ENCODE results near the gene FGD4.

Gene FGD4

DNA sequence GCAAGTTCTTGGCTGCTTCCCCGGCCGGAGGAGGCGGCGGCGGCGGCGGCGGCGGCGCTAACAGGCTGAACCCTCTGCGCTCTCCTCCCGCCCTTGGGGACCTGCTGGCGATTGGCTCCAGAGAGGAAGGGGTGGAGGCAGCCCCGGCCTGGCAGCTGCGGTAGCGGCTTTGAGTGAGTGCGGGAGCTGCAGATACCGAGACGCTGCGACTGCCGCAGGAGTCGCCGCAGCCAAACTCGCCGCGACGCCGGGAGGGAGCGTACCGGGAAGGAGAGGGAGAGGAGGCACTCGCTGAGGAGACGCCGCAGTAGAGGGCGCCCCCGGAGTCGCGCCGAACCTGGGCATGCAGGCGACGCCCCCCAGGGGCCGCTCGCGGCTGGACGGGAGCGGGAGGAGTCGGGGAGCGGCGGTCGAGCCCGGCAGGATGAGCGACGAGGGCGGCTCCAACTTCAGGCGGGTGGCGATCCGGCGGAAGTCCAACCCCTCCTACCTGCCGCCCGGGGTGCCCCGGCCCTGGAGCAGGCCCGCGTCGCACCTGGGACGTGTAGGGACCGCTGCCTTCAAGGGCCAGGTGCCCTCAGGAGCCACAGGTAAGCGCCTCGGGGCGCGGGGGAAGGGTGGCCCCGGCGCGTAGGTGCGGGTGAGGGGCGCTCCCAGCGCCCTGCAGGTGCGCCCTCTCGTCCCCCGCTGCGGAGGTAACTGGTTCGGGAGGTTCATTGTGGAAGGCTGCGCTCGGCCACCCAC is at the start of gene FGD4:
Gene FGD4 (plus strand): TSS at position 189 of the 744 bp plus-strand sequence.
- DNase-seq: peak; percentile 30

DNA sequence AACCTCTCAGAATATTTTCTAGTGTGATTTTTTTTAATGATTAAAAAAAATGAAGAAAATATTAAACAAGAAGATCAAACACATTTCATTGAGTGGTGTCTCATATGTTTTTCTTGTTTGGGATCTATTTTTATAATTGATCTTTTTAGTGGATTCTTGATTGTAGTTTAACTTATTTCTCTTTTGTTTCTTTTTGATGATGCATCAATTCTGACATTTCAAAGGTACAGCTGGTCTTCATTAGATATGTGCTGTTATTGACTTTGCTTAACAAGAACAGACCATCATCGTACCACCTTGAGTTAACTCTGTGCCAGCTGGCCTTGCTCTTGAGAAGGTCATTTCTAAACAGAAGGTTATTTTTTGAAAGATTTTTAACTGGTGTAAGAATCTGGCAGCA is 45.8 kb upstream of the FGD4 start:
- no peak for DNase-seq

DNA sequence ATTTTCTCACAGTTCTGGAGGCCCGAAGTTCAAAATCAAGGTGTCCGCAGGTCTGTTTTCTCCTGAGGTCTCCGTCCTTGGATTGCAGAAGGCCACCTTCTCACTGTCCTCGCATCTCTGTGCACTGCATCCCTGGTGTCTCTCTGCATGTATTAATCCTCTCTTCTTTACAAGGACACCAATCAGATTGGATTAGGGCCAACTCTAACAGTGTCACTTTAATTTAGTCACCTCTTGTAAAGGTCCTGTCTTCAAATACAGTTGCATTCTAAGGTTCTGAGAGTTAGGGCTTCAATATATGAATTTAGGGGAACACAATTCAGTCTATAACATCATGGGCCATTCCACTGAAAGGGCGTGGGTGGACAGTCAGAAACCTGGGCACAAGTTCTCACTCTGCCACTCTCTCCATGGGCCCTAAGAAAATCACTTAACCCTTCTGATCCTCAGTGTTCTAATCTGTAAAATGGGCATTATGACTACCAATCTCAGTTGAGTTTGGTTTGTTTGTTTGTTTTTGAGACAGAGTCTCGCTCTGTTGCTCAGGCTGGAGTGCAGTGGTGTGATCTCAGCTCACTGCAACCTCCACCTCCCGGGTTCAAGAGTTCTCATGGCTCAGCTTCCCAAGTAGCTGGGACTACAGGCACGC is 41.6 kb upstream of the FGD4 start:
- no peak for DNase-seq

- no peak for DNase-seq
These were observed 38.4 kb upstream of the FGD4 start for GRCh38 chr12:32360956-32361355.

DNA sequence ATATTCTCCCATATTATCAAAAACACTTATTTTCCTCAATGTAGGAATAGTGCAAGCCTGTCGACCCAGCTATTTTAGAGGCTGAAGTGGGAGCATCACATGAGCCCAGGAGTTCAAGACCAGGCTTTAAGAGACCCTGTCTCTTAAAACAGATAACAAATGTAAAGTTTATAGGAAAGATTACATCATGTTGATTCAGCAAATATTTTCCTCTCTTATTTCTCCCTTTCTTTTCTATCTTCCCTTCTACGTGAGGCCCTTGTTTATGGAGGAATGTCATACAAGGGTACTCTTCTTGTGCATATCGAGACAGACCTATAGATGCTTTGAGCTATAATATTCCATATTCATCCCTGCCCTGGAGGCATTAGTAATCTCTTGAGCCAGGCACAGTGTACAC is 36.5 kb upstream of the FGD4 start:
- no peak for DNase-seq

DNA sequence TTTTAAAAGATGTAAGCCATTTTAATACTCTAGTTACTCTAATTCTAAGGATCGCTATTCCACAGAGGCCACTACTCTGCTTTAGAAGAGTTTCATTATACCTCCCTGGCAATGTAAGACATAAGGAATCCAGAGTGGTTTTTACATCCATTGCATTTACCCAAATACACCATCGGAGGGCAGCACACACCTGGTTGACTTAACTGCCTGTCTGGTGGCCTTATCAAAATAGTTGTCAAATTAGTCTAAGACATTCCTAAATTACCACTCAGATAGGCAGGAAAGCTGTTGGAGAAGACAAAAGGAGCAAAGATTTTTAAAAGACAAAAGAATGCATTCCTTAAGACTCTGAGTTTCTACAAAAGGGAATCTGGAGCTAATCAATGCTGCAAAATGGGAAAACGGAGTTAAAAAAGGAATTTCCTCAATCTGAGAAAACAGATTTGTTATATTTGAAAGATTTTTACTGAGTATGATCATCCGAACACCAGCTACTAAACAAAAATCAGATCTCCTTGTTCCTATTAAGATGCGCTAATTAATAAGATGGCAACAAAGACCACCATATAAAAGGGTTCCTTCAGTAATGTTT is 33.8 kb upstream of the FGD4 start:
- peak; percentile 49 for DNase-seq

- no peak for DNase-seq
These were observed 32.6 kb upstream of the FGD4 start for GRCh38 chr12:32366714-32367113.

DNA sequence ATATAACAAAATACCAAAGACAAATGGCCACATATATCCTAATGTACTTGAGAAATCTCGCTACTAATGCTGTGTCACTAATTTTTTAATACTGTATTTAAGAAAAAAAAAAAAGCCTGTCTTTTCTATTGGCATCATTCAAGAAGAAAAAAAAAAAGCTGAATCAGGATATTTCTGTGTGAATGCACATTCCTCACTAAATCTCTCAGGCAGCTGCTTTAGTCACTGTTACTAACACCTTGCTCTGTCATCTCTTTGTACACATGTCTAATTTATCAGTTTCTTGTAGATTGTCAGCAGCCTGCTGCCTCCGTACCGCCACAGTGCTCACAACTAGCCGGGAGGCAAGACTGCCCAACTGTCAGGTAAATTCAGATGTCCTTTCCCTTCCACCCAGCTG is 32.0 kb upstream of the FGD4 start:
- no peak for DNase-seq

DNA sequence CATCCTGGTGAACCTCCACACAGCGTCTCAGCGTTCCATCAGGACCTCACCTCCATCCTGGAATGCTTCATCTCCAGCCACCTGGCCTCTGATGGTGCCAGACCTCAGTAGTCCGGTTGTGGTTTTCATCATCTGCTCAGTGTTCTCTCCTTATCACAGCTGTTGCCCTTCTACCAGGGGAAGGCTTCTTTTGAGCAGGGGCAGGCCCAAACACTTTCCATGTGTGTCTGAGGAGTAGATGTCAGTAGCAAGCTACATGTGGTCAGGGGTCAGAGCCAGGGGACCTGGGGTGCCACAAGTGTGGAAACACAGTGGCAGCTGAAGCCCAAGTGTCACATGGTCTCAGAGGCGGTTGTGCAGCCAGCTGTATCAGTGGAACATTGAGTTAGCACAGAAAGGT is 30.2 kb upstream of the FGD4 start:
- no peak for DNase-seq

DNA sequence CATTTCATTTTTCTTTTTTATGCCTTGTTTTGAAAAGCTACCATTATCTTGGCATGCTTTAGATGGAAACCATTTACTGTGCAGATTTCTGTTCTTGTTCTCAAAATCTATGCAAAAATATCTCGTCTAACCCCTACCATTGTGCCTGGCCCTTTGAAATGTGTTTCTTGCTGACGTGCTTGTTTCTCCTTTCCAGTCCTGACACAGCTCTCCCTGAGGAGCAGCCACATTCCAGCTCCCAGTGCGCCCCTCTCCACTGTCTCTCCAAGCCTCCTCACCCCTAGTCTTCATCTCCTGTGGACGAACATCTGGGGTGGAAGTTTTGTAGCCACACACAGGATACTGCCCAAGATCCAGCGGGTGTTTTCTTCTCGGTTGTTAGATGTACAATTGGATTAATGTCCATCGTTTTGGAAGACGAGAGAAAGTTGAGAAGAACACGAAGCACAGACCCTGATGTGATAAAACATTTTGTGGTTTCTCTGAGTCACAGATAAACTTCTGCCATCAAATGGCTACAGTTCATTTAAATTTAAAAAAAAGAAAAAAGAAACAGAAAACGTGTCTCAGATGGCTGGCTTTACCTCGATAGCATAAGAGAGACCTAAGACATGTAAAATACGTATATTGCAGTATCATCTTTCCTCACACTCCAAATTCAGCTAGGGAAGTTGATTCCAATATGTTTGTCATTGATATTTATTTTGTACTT is 21.9 kb upstream of the FGD4 start:
- DNase-seq: no peak

DNA sequence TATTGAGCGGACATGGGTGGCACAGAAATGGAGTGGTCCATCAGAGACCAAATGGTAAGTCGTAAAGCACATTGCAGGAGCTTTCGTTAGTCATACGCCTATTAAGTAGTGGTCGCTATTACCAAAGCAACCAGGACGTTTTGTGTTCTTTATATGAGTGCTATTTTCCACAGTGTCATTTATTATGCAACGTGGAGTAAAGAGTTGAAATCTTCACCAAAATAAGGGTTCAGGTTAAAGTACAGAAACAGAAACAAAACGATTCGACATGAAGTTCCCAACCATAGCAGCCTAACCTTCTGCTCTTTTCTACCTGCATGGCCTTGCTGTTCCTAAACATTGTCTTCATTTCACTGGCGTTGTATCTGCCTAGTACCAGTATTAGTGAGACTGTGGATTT is 20.1 kb upstream of the FGD4 start:
- DNase-seq: no peak

DNA sequence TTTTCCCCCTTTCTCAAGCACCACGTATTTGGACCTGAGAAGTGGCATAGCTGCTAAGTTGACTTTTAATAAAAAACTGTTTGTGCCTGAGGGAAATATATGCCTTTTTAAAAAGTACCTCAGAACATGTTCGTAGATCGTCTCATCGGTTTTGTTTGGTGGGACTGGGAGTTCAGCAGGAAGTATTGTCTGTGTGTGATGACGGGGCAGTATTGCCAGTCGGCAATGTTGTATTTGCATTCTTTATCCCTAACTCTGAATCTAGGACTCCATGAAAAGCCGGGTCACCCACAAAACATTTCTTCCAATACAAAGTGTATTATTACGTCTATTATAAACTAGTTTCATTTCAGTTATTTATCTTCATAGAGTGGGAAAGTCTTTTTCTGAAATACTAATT is 19.7 kb upstream of the FGD4 start:
- DNase-seq: no peak

- DNase-seq: no peak
These were observed 17.1 kb upstream of the FGD4 start for GRCh38 chr12:32382226-32382625.

DNA sequence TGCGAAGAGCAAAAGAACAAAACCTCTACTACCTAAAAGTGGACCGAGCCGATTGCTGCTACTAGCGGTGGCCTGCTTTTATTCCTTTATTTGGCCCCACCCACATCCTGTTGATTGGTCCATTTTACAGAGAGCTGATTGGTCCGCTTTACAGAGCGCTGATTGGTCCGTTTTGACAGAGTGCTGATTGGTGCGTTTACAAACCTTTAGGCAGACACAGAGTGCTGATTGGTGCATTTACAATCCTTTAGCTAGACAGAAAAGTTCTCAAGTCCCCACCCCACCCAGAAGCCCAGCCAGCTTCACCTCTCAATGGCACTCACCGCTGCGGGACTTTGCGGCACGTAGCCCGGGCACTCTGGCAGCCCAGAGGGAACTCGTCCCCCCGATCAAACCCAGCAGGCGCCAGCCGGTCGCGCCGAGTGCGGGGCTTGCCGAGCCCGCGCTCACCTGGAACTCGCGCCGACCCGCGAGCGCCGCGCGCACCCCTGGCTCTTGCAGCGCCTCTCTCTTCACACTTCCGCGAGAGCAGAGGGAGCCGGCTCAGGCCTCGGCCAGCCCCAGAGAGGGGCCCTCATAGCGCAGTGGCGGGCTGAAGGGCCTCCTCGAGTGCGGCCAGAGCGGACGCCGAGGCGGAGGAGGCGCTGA is 8.7 kb upstream of the FGD4 start:
- DNase-seq: no peak

GRCh38 chr12:32395026-32395425 is 4.3 kb upstream of the FGD4 start:
- DNase-seq: no peak

GRCh38 chr12:32397696-32398095 is 1.7 kb upstream of the FGD4 start:
- no peak for DNase-seq

DNA sequence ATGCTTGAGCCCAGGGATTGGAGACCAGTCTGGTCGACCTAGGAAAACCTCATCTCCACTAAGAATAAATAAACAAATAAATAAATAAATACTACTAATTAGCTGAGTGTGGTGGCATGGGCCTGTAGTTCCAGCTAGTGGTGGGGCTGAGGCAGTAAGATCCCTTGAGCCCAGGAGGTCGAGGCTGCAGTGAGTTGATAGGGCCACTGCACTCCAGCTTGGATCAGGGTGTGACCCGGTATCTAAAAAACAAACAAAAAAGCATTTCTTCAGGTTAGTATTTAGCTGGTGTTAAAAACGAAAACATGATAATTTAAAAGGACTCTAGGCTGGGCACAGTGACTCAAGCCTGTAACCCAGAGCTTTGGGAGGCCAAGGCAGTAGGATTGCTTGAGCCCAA is 1.2 kb upstream of the FGD4 start:
- DNase-seq: no peak

- no peak for DNase-seq
These were observed 465 bp upstream of the FGD4 start for GRCh38 chr12:32398816-32399369.

GRCh38 chr12:32400114-32400672 is 835 bp downstream of the FGD4 start:
- no peak for DNase-seq

GRCh38 chr12:32400866-32401265 is 1.5 kb downstream of the FGD4 start:
- DNase-seq: no peak

- no peak for DNase-seq
These were observed 2.8 kb downstream of the FGD4 start for GRCh38 chr12:32402170-32402569.

DNA sequence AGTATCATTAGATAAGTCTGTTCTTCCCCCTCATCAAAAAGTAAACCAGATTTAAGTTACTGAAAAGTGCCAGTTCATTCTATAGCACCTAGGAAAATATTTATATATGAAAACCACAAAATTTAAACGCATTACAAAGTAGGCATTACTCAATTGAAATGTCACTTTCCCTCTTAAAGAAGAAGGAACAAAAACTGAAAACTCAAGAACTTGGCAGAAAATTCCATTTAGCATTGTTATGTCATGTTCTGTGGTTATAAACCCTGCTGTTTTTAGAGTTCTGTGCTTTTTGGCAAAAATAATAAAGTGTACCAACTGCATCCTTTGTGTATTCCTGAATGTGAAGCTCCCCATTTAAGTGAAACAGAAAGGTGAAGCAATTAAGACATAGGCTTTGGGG is 3.6 kb downstream of the FGD4 start:
- no peak for DNase-seq

DNA sequence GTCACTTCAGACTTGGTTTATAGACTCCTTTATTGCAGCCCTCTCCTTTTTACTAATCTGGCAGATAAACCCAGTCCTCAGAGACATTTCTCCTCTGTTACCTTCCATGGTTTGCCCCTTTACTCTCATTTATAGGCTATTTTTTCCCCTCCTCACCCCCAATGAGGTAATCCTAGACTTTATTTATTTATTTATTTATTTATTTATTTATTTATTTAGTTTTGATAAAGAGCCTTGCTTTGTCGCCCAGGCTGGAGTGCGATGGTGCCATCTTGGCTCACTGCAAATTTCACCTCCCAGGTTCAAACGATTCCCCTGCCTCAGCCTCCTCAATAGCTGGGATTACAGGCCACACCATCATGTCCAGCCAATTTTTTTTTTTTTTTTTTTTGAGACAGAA is 8.4 kb downstream of the FGD4 start:
- DNase-seq: no peak
